Measurements from ENCODE around the gene NPAS4. TPM values are rescaled to one million over a fixed set of nuclear protein-coding genes. Genes with fewer than 3 reads are reported as not detected.

Gene NPAS4
- polyA plus RNA-seq, 1 of the 3 experiments (the other 2 are of a cell fraction): 0.03 TPM

DNA sequence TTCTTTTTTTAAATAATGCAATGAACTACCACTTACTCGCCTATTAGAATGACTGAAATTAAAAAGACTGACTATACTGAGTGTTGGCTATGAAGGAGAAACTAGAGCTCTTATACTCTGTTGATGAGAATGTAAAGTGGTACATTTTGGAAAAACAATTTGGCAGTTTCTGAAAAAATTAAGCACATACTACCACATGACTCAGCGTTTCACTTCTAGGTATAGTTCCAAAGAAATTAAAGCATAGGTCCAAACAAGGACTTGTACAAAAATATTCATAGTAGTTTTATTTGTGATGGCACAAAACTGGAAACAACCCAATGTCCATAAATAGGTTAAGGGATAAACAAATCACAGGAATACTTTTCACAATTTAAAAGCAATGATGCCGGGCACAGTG lies 26.9 kb upstream of the NPAS4 start:
- no peak overlapping the region for H3K27ac ChIP-seq (ENCODE audit: low read depth in 2 of 2, low read length in 1 of 2)
- no peaks in the 10 kb centered on the region for H3K9me3 ChIP-seq
- CTCF ChIA-PET: no interaction called here
- H2AFZ ChIP-seq (ENCODE audit: low read depth): no peak overlapping the region
- no peak overlapping the region for H3K4me3 ChIP-seq (ENCODE audit: low read depth in 2 of 2, low read length in 1 of 2)
- TF ChIP-seq RAD21 (IDR thresholded peaks at IDR 0.05; ENCODE audit: low read length) (no peak), TAF1 (IDR thresholded peaks at IDR 0.05; ENCODE audit: borderline replicate concordance, low read depth, low read length) (no peak), NRF1 (IDR thresholded peaks at IDR 0.05; ENCODE audit: low read depth, low read length) (no peak), USF2 (IDR thresholded peaks at IDR 0.05; ENCODE audit: borderline replicate concordance, low read depth, low read length) (no peak), FOXJ3 (CRISPR knock-in tag; IDR thresholded peaks at IDR 0.05) (no peak), SIN3A (IDR thresholded peaks at IDR 0.05; ENCODE audit: borderline replicate concordance, low read depth, low read length) (no peak), CHD2 (IDR thresholded peaks at IDR 0.05; ENCODE audit: low read length, partially characterized antibody) (no peak), YY1 (IDR thresholded peaks at IDR 0.05; ENCODE audit: low read depth) (no peak), SMC3 (IDR thresholded peaks at IDR 0.05; ENCODE audit: low read depth, low read length) (no peak)
- TF ChIP-seq, protein P1, sequence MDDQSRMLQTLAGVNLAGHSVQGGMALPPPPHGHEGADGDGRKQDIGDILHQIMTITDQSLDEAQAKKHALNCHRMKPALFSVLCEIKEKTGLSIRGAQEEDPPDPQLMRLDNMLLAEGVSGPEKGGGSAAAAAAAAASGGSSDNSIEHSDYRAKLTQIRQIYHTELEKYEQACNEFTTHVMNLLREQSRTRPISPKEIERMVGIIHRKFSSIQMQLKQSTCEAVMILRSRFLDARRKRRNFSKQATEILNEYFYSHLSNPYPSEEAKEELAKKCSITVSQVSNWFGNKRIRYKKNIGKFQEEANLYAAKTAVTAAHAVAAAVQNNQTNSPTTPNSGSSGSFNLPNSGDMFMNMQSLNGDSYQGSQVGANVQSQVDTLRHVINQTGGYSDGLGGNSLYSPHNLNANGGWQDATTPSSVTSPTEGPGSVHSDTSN (IDR thresholded peaks at IDR 0.05): no peak
- TF ChIP-seq, protein P2, sequence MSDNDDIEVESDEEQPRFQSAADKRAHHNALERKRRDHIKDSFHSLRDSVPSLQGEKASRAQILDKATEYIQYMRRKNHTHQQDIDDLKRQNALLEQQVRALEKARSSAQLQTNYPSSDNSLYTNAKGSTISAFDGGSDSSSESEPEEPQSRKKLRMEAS (IDR thresholded peaks at IDR 0.05; ENCODE audit: low read depth): no peak
- TF ChIP-seq, protein P3, sequence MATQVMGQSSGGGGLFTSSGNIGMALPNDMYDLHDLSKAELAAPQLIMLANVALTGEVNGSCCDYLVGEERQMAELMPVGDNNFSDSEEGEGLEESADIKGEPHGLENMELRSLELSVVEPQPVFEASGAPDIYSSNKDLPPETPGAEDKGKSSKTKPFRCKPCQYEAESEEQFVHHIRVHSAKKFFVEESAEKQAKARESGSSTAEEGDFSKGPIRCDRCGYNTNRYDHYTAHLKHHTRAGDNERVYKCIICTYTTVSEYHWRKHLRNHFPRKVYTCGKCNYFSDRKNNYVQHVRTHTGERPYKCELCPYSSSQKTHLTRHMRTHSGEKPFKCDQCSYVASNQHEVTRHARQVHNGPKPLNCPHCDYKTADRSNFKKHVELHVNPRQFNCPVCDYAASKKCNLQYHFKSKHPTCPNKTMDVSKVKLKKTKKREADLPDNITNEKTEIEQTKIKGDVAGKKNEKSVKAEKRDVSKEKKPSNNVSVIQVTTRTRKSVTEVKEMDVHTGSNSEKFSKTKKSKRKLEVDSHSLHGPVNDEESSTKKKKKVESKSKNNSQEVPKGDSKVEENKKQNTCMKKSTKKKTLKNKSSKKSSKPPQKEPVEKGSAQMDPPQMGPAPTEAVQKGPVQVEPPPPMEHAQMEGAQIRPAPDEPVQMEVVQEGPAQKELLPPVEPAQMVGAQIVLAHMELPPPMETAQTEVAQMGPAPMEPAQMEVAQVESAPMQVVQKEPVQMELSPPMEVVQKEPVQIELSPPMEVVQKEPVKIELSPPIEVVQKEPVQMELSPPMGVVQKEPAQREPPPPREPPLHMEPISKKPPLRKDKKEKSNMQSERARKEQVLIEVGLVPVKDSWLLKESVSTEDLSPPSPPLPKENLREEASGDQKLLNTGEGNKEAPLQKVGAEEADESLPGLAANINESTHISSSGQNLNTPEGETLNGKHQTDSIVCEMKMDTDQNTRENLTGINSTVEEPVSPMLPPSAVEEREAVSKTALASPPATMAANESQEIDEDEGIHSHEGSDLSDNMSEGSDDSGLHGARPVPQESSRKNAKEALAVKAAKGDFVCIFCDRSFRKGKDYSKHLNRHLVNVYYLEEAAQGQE (IDR thresholded peaks at IDR 0.05; ENCODE audit: low read depth, low read length): no peak
- POLR2A ChIA-PET: no interaction called here
- no peaks in the 10 kb centered on the region for H3K79me2 ChIP-seq (ENCODE audit: insufficient read depth)
- H3K4me1 ChIP-seq (ENCODE audit: control insufficient read depth in 1 of 2, insufficient read depth in 2 of 2, low read depth in 1 of 2, low read length in 1 of 2): no peaks in the 10 kb centered on the region
- H3K9ac ChIP-seq: no peak overlapping the region
- H3K27me3 ChIP-seq (ENCODE audit: insufficient read depth): peaks cover 46% of the 10 kb centered on the region; the same call in 1 of the 2 replicates
- H3K4me2 ChIP-seq: no peak overlapping the region
- no peak for DNase-seq
- peaks cover 3% of the 10 kb centered on the region for H3F3A ChIP-seq (replicated peaks; ENCODE audit: insufficient read depth)
- H3K36me3 ChIP-seq (replicated peaks in 1 of 2; ENCODE audit: control insufficient read depth in 1 of 2, insufficient read depth in 2 of 2, low read length in 1 of 2): no peaks in the 10 kb centered on the region
- H4K20me1 ChIP-seq (ENCODE audit: insufficient read depth): no peaks in the 10 kb centered on the region
- 14% methylated on average over 3 of the region's 3 CpGs for WGBS (ENCODE audit: low lambda C conversion rate)
- no peaks in the 10 kb centered on the region for H3K9me2 ChIP-seq

Data from SK-N-SH (cell line).